Caki2 (cell line): ENCODE data around the gene DHX38. TPM values are rescaled to one million over a fixed set of nuclear protein-coding genes. Genes with fewer than 3 reads are reported as not detected.
A peak's percentile ranks its signal among the peaks of the same experiment; 100 is the strongest.
"Not testable (repeated sequence)": the region's sequence is repeated elsewhere in the genome, so short reads cannot be mapped to it uniquely, and the experiment has no call there.

Source experiments
- DNase-seq: peaks from one replicate; pipeline ENCODE4 v3.0.0-alpha.2; 2015; ENCODE audit warnings: low read depth
- in situ Hi-C: cut with HindIII; loops from 2 replicates; pipeline ENCODE4 v1.10.0; 2016; ENCODE audit warnings: low sequenced_read_pairs, low pct_unique_long_range_greater_than_20kb, mixed read lengths
- total RNA-seq: library from RNA; depleted of rRNA; stranded (reverse); fragments of >200 nt; shearing (Covaris generic); gene quantifications from 2 replicates; pipeline ENCODE4 v1.2.3, GENCODE V29; 2014; ENCODE audit warnings: low replicate concordance

DHX38 gene
- total RNA-seq, 1 experiment from 2014 or later, result 44.9 TPM

DNA sequence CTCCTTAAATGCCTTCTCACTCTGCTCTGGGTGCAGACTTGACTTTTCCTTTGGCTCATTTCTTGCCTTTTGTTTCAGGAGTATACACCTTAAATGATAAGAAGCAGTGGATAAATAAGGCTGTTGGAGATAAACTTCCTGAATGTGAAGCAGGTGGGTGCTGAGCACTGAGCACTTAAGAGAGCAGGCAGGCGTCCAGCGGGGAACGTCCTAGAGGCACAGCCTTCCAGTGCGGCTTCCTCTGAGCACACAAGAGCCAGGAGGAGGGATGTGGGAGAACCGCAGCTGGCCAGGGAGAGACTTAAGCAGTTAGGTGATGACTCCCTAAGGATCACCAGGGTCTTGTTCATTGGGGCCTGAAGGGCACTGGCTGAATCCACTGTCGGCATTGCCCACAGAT is 18.6 kb upstream of the DHX38 start:
- in situ Hi-C loops, DNase-seq: not testable (repeated sequence)

DNA sequence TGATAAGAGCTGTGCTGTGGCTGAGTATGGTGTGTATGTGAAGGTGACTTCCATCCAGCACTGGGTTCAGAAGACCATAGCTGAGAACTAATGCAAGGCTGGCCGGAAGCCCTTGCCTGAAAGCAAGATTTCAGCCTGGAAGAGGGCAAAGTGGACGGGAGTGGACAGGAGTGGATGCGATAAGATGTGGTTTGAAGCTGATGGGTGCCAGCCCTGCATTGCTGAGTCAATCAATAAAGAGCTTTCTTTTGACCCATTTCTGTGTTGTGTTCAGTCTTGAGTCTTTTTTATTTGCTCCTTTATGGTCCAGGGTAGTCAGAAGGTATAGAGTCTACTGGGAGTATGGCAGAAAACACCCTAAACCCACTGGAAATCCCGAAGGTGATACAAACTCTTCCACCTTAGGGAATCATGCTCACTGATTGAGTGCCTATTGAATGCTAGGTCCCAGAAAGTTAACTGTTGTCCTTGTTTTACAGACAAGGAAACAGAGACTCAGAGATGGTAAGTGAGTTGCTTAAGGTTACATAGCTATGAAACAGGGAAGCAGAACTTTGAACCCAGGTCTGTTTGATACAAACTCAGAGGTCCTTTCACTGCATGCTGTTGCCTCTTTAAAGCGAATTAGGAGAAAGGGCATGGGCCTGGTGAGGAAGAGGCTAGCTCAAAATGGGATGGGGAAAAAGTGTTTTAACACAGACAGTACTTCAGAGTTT is 16.5 kb upstream of the DHX38 start:
- DNase-seq, in situ Hi-C loops: not testable (repeated sequence)

DNA sequence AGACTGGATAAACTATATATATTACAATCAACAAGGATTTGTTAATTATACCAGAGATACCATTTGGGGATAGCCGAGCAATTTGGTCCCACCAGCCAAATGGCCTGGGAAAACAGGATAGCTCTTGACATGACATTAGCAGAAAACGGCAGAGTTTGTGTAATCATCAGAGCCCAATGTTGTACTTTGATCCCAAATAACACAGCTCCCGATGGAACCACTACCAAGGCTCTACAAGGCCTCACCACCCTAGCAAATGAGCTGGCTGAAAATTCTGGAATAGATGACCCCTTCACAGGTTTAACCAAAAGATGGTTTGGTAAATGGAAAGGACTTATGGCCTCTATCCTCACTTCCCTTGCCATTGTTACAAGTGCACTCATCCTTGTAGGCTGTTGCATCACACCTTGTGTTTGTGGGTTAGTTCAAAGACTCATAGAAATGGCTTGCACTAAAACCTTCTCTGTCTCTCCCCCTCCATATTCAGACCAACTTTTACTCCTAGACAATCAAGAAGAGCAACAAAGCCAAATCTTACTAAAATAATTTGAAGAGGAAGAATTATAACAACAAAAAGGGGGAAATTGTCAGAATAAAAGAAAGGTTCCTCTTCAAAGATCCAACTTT is 9.8 kb upstream of the DHX38 start:
- in situ Hi-C loops, result no loop called here
- no peak for DNase-seq

DNA sequence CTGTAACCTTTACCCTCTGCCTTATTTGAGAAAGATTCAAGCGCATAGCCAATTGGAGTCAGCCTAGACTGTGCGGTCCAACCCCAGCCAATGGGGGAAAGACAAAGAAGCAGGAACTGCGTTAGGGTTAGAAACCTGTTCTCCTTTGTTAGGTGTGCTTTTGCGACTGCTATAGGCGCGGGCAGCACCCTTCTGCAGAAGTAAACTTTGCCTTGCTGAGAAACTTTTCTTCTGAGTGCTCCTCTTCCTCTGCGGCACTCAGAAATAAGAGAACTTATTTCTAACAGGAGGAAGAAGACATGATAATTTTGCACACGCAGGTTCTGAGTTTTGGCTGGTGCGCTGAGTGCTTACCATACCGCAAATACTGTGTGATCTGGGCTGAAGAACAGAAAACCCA is 9.2 kb upstream of the DHX38 start:
- in situ Hi-C loops, result no loop called here
- no peak for DNase-seq

DNA sequence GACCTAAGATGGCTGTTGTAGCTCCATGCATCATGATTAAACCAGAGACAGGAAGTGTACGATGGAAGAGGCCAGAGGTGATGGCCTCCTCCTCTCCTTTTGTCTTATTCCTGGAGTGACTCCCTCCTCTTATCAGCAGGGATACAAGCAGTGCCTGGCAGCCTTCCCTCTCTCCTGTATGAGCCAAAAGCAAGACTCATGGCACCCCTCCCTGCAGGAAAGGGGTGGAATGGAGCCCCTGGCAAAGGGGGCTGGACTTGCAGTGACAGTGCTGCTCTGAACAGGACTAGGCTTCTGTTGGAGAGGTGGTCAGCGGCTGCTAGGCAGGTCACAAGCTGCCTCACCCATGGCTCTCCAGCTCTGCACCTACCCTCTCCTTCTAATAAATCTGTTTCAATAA is 8.6 kb upstream of the DHX38 start:
- in situ Hi-C loops, result no loop called here
- DNase-seq, result no peak

DNA sequence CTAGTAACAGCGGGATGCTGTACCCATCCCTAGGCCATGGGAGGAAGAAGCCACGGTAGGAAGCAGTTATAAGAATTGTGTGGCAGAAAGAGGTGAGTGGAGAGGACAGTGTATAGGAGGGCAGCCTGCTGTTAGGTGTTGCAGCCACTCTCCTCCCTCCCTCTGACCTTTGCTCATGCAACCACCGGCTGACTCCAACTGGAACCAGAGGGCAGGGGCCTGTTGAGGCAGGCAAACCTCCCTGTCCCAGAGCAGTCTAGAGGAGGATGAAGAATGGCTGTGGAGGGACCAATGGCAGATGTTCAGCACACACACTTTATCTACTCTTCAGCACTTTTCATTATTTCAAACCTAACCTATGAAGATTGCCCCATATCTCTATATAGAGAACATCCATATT is 2.4 kb upstream of the DHX38 start:
- in situ Hi-C loops, result no loop called here
- DNase-seq, result no peak

DNA sequence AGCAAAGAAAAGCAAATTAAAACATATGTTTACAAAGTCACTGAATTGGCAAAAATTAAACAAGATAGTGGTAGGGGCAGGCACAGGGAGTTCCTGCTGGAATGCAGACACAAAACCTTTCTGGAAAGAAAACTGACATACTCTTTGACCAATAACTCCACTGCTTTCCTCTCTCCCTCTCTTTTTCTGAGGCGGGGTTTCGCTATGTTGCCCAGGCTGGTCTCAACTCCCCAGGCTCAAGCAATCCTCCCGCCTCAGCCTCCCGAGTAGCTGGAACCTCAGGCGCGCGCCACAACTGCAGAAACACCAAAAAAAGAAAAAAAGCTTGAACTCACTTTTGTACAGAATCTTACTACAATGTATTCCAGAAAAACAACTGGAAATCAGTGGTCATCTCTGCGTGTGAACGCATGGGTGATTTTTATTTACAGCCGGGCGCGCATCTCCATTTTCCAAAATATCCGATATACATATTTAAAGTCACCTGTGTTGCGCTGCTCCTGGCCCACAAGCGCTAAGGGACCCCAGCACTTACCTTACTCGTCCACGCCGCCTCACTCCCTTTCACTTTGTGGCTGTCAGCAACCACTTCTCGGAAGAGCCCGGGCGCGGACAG is 707 bp upstream of the DHX38 start:
- DNase-seq, result peak; percentile 40
- in situ Hi-C loops, result no loop called here

DNA sequence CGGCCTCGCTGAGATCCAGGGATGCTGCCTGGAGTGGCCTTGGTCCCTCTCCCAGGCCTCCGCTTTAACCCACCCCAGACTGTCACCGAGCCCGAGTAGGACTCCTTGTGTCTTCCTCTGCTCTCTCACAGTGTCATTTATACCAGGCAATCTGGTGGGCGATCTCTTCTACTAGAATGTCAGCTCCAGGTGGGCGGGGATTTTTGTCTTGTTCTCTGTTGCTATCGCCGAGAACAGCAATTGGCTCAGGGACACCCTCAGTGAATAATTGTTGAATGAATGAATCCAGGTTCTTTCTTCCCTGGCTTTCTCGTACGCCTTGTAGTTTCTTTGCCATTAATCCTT is 591 bp downstream of the DHX38 start:
- no peak for DNase-seq
- in situ Hi-C loops, result no loop called here

DNA sequence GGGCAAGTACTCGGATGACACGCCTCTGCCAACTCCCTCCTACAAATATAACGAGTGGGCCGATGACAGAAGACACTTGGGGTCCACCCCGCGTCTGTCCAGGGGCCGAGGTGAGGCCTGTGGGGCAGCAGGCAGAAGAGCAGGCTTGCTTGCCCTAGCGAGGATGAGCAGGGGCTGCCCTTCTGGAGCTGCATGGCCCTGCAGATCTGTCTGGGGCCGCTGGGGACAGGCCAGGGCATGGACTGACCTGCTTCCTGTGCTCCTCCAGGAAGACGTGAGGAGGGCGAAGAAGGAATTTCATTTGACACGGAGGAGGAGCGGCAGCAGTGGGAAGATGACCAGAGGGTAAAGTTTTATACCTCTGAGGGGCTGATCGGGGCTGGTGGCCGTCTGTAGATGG is 5.3 kb downstream of the DHX38 start:
- in situ Hi-C loops, result no loop called here
- no peak for DNase-seq

DNA sequence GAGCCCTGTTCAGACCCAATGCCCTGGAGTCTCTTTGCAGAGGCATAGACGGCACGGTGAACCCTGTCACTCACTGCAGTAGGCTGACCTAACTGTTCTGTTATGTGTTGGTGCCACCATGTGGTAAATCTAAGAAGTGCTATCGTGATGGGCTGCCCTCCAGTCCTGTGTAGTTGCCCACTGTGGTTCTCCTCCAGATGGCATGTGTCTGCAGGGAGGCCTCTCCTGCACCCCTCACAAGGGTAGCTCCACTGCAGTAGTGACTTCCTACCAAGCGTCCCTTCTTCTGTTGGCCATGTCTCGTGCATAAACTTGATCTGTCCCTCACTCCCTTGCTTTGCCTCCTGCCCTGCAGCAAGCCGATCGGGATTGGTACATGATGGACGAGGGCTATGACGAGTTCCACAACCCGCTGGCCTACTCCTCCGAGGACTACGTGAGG is 5.8 kb downstream of the DHX38 start:
- in situ Hi-C loops, result no loop called here
- peak; percentile 30 for DNase-seq

DNA sequence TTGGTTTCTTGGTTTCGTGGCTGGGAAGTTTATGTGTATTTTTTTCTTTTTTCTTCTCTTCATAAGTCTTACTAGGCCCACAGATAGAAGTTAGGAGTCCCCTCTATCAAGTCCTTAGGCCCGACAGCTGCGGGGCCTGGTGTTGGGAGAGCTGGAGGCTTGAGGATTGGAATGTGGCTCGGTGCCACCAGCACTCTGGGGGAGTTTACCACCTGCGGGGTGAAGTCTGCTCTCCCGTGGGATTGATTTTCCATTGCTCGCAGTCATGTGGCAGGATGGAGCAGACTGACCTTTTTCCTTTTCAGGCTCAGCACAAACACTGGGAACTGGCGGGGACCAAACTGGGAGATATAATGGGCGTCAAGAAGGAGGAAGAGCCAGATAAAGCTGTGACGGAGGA is 7.5 kb downstream of the DHX38 start:
- in situ Hi-C loops, result no loop called here

DNA sequence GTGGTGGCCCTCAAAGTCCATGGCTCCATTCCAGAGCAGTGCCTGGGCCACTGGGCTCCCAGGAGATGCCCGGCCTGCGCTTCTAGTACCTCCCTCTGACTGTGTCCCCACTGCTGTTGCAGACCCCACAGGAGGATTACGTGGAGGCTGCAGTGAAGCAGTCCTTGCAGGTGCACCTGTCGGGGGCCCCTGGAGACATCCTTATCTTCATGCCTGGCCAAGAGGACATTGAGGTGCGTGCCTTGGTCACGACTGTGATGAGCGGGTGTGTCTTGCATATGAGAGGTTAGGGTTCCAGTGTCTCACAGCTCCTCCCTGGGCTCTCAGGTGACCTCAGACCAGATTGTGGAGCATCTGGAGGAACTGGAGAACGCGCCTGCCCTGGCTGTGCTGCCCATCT is 11.3 kb downstream of the DHX38 start:
- in situ Hi-C loops, result no loop called here
- no peak for DNase-seq

More for the DNA sequence above, 7.5 kb downstream of the DHX38 start:
- DNase-seq, result no peak

DNA sequence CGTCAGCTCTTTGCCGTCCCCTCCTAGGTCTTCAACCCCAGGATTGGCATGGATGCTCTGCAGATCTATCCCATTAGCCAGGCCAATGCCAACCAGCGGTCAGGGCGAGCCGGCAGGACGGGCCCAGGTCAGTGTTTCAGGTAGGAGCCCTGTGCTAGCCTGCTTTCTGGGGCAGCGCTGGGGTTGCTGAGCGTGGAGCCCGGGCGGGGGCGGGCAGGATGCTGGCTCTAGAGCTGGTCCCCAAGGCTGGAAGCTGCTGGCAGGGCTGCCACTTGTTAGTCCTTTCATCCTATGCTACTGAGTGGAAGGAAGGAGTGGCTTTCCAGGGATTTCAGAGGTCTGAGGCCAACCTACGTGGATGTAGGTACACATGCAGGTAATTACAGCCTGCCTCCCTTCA is 12.3 kb downstream of the DHX38 start:
- in situ Hi-C loops, result no loop called here
- no peak for DNase-seq

DNA sequence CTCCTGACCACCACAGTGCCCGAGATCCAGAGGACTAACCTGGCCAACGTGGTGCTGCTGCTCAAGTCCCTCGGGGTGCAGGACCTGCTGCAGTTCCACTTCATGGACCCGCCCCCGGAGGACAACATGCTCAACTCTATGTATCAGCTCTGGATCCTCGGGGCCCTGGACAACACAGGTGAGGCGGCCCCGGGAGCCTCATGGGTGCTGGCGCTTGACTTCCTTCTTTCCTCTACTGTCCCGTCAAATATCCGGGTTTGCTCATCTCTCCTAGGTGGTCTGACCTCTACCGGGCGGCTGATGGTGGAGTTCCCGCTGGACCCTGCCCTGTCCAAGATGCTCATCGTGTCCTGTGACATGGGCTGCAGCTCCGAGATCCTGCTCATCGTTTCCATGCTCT is 13.7 kb downstream of the DHX38 start:
- in situ Hi-C loops, result no loop called here
- no peak for DNase-seq

DNA sequence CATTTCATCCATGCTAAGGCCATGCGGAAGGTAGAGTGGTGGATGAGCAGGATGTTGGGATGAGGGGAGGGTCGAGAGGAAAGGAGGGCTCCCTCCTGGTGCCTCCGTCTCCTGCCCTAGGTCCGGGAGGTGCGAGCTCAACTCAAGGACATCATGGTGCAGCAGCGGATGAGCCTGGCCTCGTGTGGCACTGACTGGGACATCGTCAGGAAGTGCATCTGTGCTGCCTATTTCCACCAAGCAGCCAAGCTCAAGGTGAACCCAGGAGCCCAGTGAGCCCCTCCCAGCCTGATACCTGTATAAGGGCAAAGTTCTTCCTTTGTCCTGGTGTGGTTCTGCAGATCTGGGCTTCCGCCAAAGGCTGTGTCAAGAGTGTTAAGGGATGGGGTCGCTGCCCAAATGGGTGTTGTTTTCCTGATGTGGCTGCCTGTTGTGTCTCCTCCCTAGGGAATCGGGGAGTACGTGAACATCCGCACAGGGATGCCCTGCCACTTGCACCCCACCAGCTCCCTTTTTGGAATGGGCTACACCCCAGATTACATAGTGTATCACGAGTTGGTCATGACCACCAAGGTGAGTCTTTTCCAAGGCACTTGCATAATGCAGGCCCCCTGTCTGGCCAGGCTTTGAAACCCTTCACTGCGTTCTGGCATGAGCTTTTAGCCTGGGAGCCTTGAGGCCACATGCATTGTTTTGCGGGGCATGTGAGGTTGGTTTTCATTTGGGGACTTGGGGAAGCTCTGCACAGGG is 14.9 kb downstream of the DHX38 start:
- in situ Hi-C loops, result no loop called here
- no peak for DNase-seq

DNA sequence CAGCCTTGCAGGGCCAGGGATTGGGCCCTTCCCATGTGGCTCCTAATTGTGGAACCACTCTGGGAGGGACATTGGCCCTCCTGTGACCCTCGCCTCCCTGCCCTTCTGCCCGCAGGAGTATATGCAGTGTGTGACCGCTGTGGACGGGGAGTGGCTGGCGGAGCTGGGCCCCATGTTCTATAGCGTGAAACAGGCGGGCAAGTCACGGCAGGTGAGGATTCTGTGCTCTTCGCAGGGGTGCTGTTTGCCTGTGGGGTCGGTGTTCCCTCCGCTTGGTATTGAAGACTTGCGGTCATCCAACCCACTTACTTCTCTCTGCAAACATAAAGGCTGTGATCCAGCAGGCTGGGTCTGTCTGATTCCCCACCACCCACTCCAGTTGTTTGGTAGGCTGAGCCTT is 15.7 kb downstream of the DHX38 start:
- in situ Hi-C loops, result no loop called here
- DNase-seq, result no peak

DNA sequence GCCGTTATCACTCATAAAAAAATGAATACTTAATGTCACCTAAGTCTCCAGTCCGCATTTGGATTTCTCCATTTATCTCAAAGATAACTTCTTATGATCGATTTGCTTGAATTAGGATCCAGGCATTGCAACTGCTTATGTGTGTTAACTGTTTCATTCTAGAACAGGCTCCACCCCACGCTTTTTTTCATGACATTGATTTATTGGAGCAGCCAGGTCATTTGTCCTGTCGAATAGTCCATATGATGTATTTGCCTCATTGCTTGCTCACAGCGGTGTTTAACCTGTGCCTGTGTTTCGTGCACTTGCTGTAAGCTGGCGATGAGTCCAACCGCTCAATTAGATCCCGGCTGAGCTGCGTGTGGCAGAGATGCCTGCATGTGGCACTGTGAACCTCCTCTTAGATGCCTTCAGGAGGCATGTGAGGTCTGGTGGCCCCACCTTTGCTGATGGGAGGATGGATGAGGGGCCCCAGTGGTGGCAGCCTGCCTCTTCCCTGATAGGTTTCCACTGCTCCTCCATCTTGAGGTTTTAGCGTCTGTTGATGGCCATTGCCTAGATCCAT is 16.4 kb downstream of the DHX38 start:
- in situ Hi-C loops, result no loop called here

DNA sequence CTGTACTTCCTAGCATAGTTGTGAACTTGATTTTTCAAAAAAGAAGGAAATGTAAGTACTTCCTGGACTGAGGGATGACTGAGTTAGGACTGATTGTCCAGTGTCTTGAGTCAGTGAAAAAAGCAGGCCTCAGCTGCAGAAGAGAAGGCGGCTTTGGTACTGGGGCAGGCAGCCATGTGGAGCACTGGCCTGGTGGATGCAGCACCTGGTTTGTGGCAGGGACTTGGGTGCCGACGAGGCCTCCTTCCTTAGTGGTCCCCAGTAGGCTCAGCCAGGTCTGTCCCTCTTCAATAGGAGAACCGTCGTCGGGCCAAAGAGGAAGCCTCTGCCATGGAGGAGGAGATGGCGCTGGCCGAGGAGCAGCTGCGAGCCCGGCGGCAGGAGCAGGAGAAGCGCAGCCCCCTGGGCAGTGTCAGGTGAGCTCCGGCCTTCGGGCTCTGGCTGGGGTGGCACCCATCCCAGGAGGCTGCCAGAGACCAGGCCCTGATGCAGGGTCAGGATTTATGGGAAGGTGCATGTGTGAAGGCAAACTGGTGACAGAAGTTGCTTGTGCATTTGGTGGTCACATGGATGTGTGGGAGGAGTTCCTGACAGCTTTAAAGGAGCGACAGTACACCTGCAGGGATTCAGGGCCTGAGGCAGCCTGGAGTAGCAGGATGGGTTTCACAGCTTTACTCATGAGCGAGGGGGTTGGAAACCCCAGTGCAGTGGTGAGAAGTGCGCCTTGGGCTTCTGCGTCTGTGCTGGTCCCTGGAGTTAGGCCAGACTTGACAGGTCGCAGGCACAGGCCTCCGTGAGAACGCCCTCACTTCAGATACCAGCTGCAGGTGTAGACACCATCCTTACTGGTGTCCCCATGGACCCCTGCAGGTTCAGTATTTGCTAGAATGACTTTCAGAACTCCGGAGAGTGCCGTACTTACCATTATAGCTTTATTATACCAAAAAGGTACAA is 17.3 kb downstream of the DHX38 start:
- no peak for DNase-seq
- in situ Hi-C loops, result no loop called here

More for the DNA sequence above, 16.4 kb downstream of the DHX38 start:
- DNase-seq, result no peak
